Kidney (tissue), 14 donors: Measurements from ENCODE around the gene CYP4A11. TPM values are rescaled to one million over a fixed set of nuclear protein-coding genes. Genes with fewer than 3 reads are reported as not detected.

Experiments
- DNase-seq, 5 donors: peaks; one replicate each; pipeline ENCODE4 v3.0.0-alpha.2; 2013 to 2020
- FAIRE-seq: peaks from 2 replicates; lab custom pipeline; 2012; peaks lifted over from hg19 to GRCh38; lab: Jason Lieb, UNC
- H3K27ac ChIP-seq, 2 donors: one replicate each; pipeline ENCODE4 v1.7.0; 2013; ENCODE audit warnings: low read depth in 2 of 2, low read length in 2 of 2, inconsistent platforms in 1 of 2
- H3K27me3 ChIP-seq: one replicate; pipeline ENCODE4 v1.7.1; 2013; ENCODE audit warnings: low read length, inconsistent platforms; ENCODE audit not compliant: control insufficient read depth, insufficient read depth
- H3K36me3 ChIP-seq, 3 donors: one replicate each; pipeline versions ENCODE4 v1.7.0 to v1.7.1; 2013; ENCODE audit warnings: low read length in 3 of 3, control low read depth in 1 of 3, inconsistent platforms in 1 of 3; ENCODE audit not compliant: insufficient read depth in 3 of 3, control insufficient read depth in 2 of 3
- H3K4me1 ChIP-seq, 3 donors: one replicate each; pipeline versions ENCODE4 v1.7.0 to v1.7.1; 2013; ENCODE audit warnings: low read length in 3 of 3, inconsistent platforms in 1 of 3, low read depth in 1 of 3; ENCODE audit not compliant: control insufficient read depth in 2 of 3, insufficient read depth in 2 of 3
- H3K4me3 ChIP-seq, 3 donors: one replicate each; pipeline versions ENCODE4 v1.7.0 to v1.8.1; 2013; ENCODE audit warnings: low read length in 3 of 3, control low read depth in 1 of 3, inconsistent platforms in 1 of 3
- H3K9ac ChIP-seq, 3 donors: one replicate each; pipeline versions ENCODE4 v1.7.0 to v1.7.1; 2013; ENCODE audit warnings: low read length in 3 of 3, control low read depth in 1 of 3, inconsistent platforms in 1 of 3
- H3K9me3 ChIP-seq, 3 donors: one replicate each; pipeline versions ENCODE4 v1.7.0 to v1.7.1; 2013; ENCODE audit warnings: low read length in 3 of 3, control low read depth in 1 of 3, inconsistent platforms in 1 of 3; ENCODE audit not compliant: control insufficient read depth in 2 of 3, insufficient read depth in 1 of 3
- intact Hi-C: fragments of 100-400 bp; cut with DNase I; formaldehyde crosslinking; loops from one replicate; pipeline ENCODE4 v1.11.1; 2022
- polyA plus RNA-seq: library from polyadenylated mRNA; stranded (reverse); fragments of 350-450 nt; fragmentation: Illumina TruSeq; extraction: RNeasy Lipid Tissue Mini Kit (QIAGEN cat#74804); gene quantifications from one replicate; pipeline ENCODE4 v1.2.3, GENCODE V29; 2014; ENCODE audit warnings: low read depth, low replicate concordance; ENCODE audit not compliant: insufficient read depth
- total RNA-seq: library from RNA; stranded (reverse); fragmentation: NEBNext Ultra II Directional; extraction: Animal tissue kit (Norgen Biotek cat#: 25700); gene quantifications from one replicate; pipeline ENCODE4 v1.2.1, GENCODE V29; 2021
- TF ChIP-seq, protein P1 (sequence below): IDR thresholded peaks from 3 replicates; pipeline ENCODE4 v1.5.1; 2012; ENCODE audit warnings: mild to moderate bottlenecking, moderate library complexity, borderline replicate concordance; ENCODE audit not compliant: insufficient read depth; ENCODE audit errors: extremely low read depth
- donor health status: control.
- donor health status: control.
- donor health status: control.
- donor health status: control.
- donor health status: control.
- donor health status: DM: yes; HTN: yes; CAD: no.
- donor health status: Normal renal cell carcinoma (clear cell type).

CYP4A11 gene
- total and polyA plus RNA-seq, 2 donors from 2014 or later = 23.0 to 384 TPM

DNA sequence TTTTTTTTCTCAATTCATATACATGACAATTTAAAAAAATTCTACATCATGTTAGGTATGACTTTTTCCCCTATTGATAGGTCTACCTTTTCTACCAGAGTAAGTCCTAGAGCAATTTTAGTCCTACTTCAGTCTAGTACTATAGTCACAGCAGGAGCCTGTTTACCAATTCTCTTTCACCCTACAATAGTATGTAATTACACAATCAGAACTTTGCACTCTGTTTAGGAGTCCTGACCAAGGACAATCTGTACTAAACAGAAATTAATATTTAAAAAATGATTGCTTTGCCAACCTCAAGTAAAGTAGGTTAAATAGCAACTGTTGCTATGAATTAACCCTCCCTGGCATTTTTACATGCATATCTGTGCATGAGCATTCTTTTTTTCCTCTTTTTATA lies 810 bp upstream of the CYP4A11 start:
- peak overlapping the region; percentile 68 to 83 for H3K27ac ChIP-seq
- H3K4me3 ChIP-seq = peak overlapping the region in 1 of 3 donors; percentile 77
- no peak for DNase-seq
- FAIRE-seq = no peak
- H3K9ac ChIP-seq = peak overlapping the region in 1 of 3 donors; percentile 43
- no peaks in the 10 kb centered on the region for H3K27me3 ChIP-seq
- H3K9me3 ChIP-seq = no peaks in the 10 kb centered on the region
- H3K4me1 ChIP-seq = peaks cover 0 to 1% (median 0%) of the 10 kb centered on the region in 3 donors
- TF ChIP-seq, protein P1, sequence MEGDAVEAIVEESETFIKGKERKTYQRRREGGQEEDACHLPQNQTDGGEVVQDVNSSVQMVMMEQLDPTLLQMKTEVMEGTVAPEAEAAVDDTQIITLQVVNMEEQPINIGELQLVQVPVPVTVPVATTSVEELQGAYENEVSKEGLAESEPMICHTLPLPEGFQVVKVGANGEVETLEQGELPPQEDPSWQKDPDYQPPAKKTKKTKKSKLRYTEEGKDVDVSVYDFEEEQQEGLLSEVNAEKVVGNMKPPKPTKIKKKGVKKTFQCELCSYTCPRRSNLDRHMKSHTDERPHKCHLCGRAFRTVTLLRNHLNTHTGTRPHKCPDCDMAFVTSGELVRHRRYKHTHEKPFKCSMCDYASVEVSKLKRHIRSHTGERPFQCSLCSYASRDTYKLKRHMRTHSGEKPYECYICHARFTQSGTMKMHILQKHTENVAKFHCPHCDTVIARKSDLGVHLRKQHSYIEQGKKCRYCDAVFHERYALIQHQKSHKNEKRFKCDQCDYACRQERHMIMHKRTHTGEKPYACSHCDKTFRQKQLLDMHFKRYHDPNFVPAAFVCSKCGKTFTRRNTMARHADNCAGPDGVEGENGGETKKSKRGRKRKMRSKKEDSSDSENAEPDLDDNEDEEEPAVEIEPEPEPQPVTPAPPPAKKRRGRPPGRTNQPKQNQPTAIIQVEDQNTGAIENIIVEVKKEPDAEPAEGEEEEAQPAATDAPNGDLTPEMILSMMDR = no peak
- peaks cover 0 to 3% (median 0%) of the 10 kb centered on the region in 3 donors for H3K36me3 ChIP-seq
- intact Hi-C loops = no loop called here

DNA sequence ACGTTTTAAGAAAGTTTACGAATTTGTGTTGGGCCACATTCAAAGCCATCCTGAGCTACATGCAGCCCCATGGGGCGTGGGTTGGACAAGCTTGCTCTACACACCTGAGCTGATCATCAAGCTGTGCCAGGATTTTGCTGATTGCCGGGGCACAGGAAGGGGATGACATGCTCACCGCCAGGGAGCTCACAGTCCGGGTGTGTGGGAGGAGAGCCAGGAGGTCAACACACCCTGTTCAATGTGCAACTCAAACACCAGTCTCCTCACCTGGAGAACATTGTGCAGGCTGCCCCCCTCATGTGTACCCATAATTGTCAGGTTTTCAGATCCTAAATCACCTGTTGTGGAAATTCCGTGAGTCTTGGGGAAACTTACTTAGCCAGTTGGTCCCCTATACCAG lies 969 bp downstream of the CYP4A11 start:
- no peak for FAIRE-seq
- H3K27me3 ChIP-seq = no peaks in the 10 kb centered on the region
- TF ChIP-seq, protein P1 = no peak
- intact Hi-C loops = no loop called here
- peak overlapping the region; percentile 59 to 86 for H3K27ac ChIP-seq
- peaks cover 0 to 8% (median 2%) of the 10 kb centered on the region in 3 donors for H3K36me3 ChIP-seq
- DNase-seq = no peak
- no peaks in the 10 kb centered on the region for H3K9me3 ChIP-seq
- H3K4me3 ChIP-seq = peak overlapping the region in 2 of 3 donors; percentile 77 to 79
- H3K4me1 ChIP-seq = peaks cover 0 to 3% (median 2%) of the 10 kb centered on the region in 3 donors
- H3K9ac ChIP-seq = peak overlapping the region in 2 of 3 donors; percentile 23 to 85

GRCh38 chr1:46937270-46937669 lies 4.0 kb downstream of the CYP4A11 start:
- H3K4me3 ChIP-seq = peak overlapping the region in 2 of 3 donors; percentile 23 to 44
- H3K27me3 ChIP-seq = no peaks in the 10 kb centered on the region
- TF ChIP-seq, protein P1 = no peak
- intact Hi-C loops = no loop called here
- FAIRE-seq (no peak), DNase-seq (no peak)
- peaks cover 0 to 3% (median 2%) of the 10 kb centered on the region in 3 donors for H3K4me1 ChIP-seq
- H3K27ac ChIP-seq = no peak overlapping the region
- H3K9ac ChIP-seq = no peak overlapping the region
- H3K9me3 ChIP-seq = no peaks in the 10 kb centered on the region
- H3K36me3 ChIP-seq = peaks cover 0 to 16% (median 2%) of the 10 kb centered on the region in 3 donors

GRCh38 chr1:46936788-46937187 lies 4.5 kb downstream of the CYP4A11 start:
- intact Hi-C loops = no loop called here
- FAIRE-seq (no peak), DNase-seq (no peak)
- H3K4me3 ChIP-seq = peak overlapping the region in 1 of 3 donors; percentile 23
- H3K9ac ChIP-seq = no peak overlapping the region
- peak overlapping the region in 1 of 2 donors; percentile 9 for H3K27ac ChIP-seq
- H3K27me3 ChIP-seq = no peaks in the 10 kb centered on the region
- peaks cover 0 to 16% (median 2%) of the 10 kb centered on the region in 3 donors for H3K36me3 ChIP-seq
- no peaks in the 10 kb centered on the region for H3K9me3 ChIP-seq
- TF ChIP-seq, protein P1 = no peak
- H3K4me1 ChIP-seq = peaks cover 0 to 3% (median 2%) of the 10 kb centered on the region in 3 donors
